NCI-H2107 (cell line): ENCODE measurements around the gene DYNC2I2.
"Not testable (repeated sequence)": the region's sequence is repeated elsewhere in the genome, so short reads cannot be mapped to it uniquely, and the experiment has no call there.

Experiments
- DNase-seq: peaks from one replicate; lab custom pipeline; 2025; lab: John Stamatoyannopoulos, UW

The DYNC2I2 gene

GRCh38 chr9:128685636-128686489 is 29.2 kb upstream of the DYNC2I2 start:
- no peak for DNase-seq

GRCh38 chr9:128684325-128685199 is 27.9 kb upstream of the DYNC2I2 start:
- DNase-seq, result no peak

- no peak for DNase-seq
These were observed 27.3 kb upstream of the DYNC2I2 start for GRCh38 chr9:128684065-128684324.

GRCh38 chr9:128683340-128684064 is 26.9 kb upstream of the DYNC2I2 start:
- DNase-seq, result no peak

GRCh38 chr9:128677794-128678193 is 21.1 kb upstream of the DYNC2I2 start:
- DNase-seq, result no peak

GRCh38 chr9:128675382-128675781 is 18.7 kb upstream of the DYNC2I2 start:
- no peak for DNase-seq

- DNase-seq, result no peak
These were observed 13.1 kb upstream of the DYNC2I2 start for GRCh38 chr9:128669786-128670185.

GRCh38 chr9:128666481-128666941 is 9.9 kb upstream of the DYNC2I2 start:
- not testable (repeated sequence) for DNase-seq

GRCh38 chr9:128657796-128658195 is 1.1 kb upstream of the DYNC2I2 start:
- DNase-seq, result no peak

GRCh38 chr9:128657344-128657704 is 677 bp upstream of the DYNC2I2 start:
- no peak for DNase-seq

GRCh38 chr9:128654481-128654880 is 2.2 kb downstream of the DYNC2I2 start:
- DNase-seq, result no peak

- DNase-seq, result no peak
These were observed 2.7 kb downstream of the DYNC2I2 start for GRCh38 chr9:128653908-128654307.

- no peak for DNase-seq
These were observed 4.8 kb downstream of the DYNC2I2 start for GRCh38 chr9:128651798-128652197.

GRCh38 chr9:128648206-128648605 is 8.4 kb downstream of the DYNC2I2 start:
- not testable (repeated sequence) for DNase-seq

- no peak for DNase-seq
These were observed 12.9 kb downstream of the DYNC2I2 start for GRCh38 chr9:128643519-128644300.

- DNase-seq, result no peak
These were observed 13.9 kb downstream of the DYNC2I2 start for GRCh38 chr9:128642675-128643245.

- DNase-seq, result no peak
These were observed 16.0 kb downstream of the DYNC2I2 start for GRCh38 chr9:128640603-128641002.

GRCh38 chr9:128638580-128638979 is 18.1 kb downstream of the DYNC2I2 start:
- no peak for DNase-seq

GRCh38 chr9:128637656-128638055 is 19.0 kb downstream of the DYNC2I2 start:
- no peak for DNase-seq

GRCh38 chr9:128636556-128637530 is 19.8 kb downstream of the DYNC2I2 start:
- DNase-seq, result no peak
